IMR-90 (cell line): ENCODE results near the gene AUTS2. TPM values are rescaled to one million over a fixed set of nuclear protein-coding genes. Genes with fewer than 3 reads are reported as not detected.

Source experiments
- ATAC-seq: fragments of 200-7000 bp; cut with Tn5 transposase; 2 replicates; pipeline ENCODE4 v1.9.1; 2020; ENCODE audit warnings: low read depth, mild to moderate bottlenecking, moderate library complexity
- BruUV-seq: library from RNA; stranded (reverse); fragments of 400-500 nt; replicated peaks from 2 replicates; lab custom pipeline; 2021; lab: Mats Ljungman, UMichigan
- CTCF ChIA-PET: fragments of 300-600 bp; formaldehyde crosslinking; extraction: SDS; loops from one replicate; lab custom pipeline; 2021; ENCODE audit warnings: antibody characterized with exemption; lab: Yijun Ruan, JAX
- POLR2A ChIA-PET: fragments of 300-600 bp; sonication (Branson Sonifier 250); formaldehyde crosslinking; loops from one replicate; lab custom pipeline; 2022; ENCODE audit warnings: antibody characterized with exemption; ENCODE audit not compliant: unreplicated experiment; lab: Charles Lee
- DNase-seq: peaks from one replicate; pipeline ENCODE4 v3.0.0; 2013
- H2AFZ ChIP-seq: replicated peaks from 2 replicates; pipeline ENCODE3; 2013; ENCODE audit warnings: low read length, mild to moderate bottlenecking; ENCODE audit not compliant: poor library complexity
- H2AK5ac ChIP-seq: 2 replicates; pipeline ENCODE4 v1.6.1; 2013; ENCODE audit warnings: low read depth, low read length, inconsistent platforms
- H2AK9ac ChIP-seq: replicated peaks from 2 replicates; pipeline ENCODE3; 2013; ENCODE audit warnings: mild to moderate bottlenecking, low read depth, low read length, moderate library complexity; ENCODE audit not compliant: poor library complexity
- H2BK120ac ChIP-seq: 2 replicates; pipeline ENCODE4 v1.6.1; 2013; ENCODE audit warnings: low read depth, low read length, inconsistent platforms
- H2BK15ac ChIP-seq: 3 replicates; pipeline ENCODE4 v1.6.1; 2013; ENCODE audit warnings: low read depth, low read length, inconsistent platforms
- H2BK20ac ChIP-seq: 2 replicates; pipeline ENCODE4 v1.6.1; 2013; ENCODE audit warnings: low read depth, mild to moderate bottlenecking, inconsistent platforms, low read length, moderate library complexity
- H2BK5ac ChIP-seq: 2 replicates; pipeline ENCODE4 v1.6.1; 2013; ENCODE audit warnings: mild to moderate bottlenecking, low read depth, low read length, inconsistent platforms; ENCODE audit not compliant: poor library complexity, severe bottlenecking
- H3K14ac ChIP-seq: replicated peaks from 2 replicates; pipeline ENCODE4 v1.6.1; 2013; ENCODE audit warnings: low read depth, low read length, inconsistent platforms
- H3K18ac ChIP-seq: 2 replicates; pipeline ENCODE4 v1.6.1; 2013; ENCODE audit warnings: low read depth, low read length, control low read depth
- H3K23ac ChIP-seq: 2 replicates; pipeline ENCODE4 v1.6.1; 2013; ENCODE audit warnings: low read depth, low read length, inconsistent platforms
- H3K27ac ChIP-seq: 2 replicates; pipeline ENCODE4 v1.5.1; 2013; ENCODE audit warnings: mild to moderate bottlenecking, control low read depth, low read length; ENCODE audit not compliant: insufficient read depth
- H3K27me3 ChIP-seq: 2 replicates; pipeline ENCODE4 v1.6.1; 2013; ENCODE audit warnings: low read length; ENCODE audit not compliant: control insufficient read depth, insufficient read depth
- H3K36me3 ChIP-seq: 2 replicates; pipeline ENCODE4 v1.6.1; 2013; ENCODE audit warnings: low read length, mixed read lengths; ENCODE audit not compliant: control insufficient read depth, insufficient read depth
- H3K4ac ChIP-seq: 2 replicates; pipeline ENCODE4 v1.6.1; 2013; ENCODE audit warnings: low read depth, low read length, inconsistent platforms
- H3K4me1 ChIP-seq: 2 replicates; pipeline ENCODE4 v1.6.1; 2013; ENCODE audit warnings: low read length, mixed read lengths; ENCODE audit not compliant: control insufficient read depth, insufficient read depth
- H3K4me2 ChIP-seq: 2 replicates; pipeline ENCODE4 v1.6.1; 2013; ENCODE audit warnings: low read depth, mild to moderate bottlenecking, control low read depth, low read length, moderate library complexity
- H3K4me3 ChIP-seq: 2 replicates; pipeline ENCODE4 v1.5.1; 2013; ENCODE audit warnings: low read depth, mild to moderate bottlenecking, control low read depth, low read length, moderate library complexity; ENCODE audit not compliant: insufficient read depth
- H3K56ac ChIP-seq: 2 replicates; pipeline ENCODE4 v1.6.1; 2013; ENCODE audit warnings: low read length, inconsistent platforms; ENCODE audit not compliant: insufficient read depth; ENCODE audit errors: extremely low read depth
- H3K79me1 ChIP-seq, 2 experiments: 2 replicates each; pipeline ENCODE4 v1.6.1; 2013; ENCODE audit warnings: low read length in 2 of 2, inconsistent platforms in 1 of 2, low read depth in 1 of 2
- H3K9ac ChIP-seq: 2 replicates; pipeline ENCODE4 v1.6.1; 2013; ENCODE audit warnings: low read depth, low read length, control low read depth
- H3K9me1 ChIP-seq: 2 replicates; pipeline ENCODE4 v1.6.1; 2013; ENCODE audit warnings: low read length, inconsistent platforms; ENCODE audit not compliant: insufficient read depth
- H3K9me3 ChIP-seq: 2 replicates; pipeline ENCODE4 v1.6.1; 2013; ENCODE audit warnings: low read length; ENCODE audit not compliant: control insufficient read depth, insufficient read depth
- H4K20me1 ChIP-seq: 2 replicates; pipeline ENCODE4 v1.6.1; 2013; ENCODE audit warnings: low read length, inconsistent platforms; ENCODE audit not compliant: insufficient read depth
- H4K5ac ChIP-seq: 2 replicates; pipeline ENCODE4 v1.6.1; 2013; ENCODE audit warnings: mild to moderate bottlenecking, low read depth, low read length, control low read depth
- H4K8ac ChIP-seq, 2 experiments: 2 replicates each; pipeline ENCODE4 v1.6.1; 2013; ENCODE audit warnings: low read depth in 2 of 2, low read length in 2 of 2, control low read depth in 1 of 2, inconsistent platforms in 1 of 2
- H4K91ac ChIP-seq: 2 replicates; pipeline ENCODE4 v1.6.1; 2013; ENCODE audit warnings: low read depth, low read length, inconsistent platforms; ENCODE audit not compliant: insufficient read depth
- BHLHE40 ChIP-seq: fragments of 150-350 bp; IDR thresholded peaks from 2 replicates; pipeline ENCODE4 v1.6.1; 2016; ENCODE audit warnings: mild to moderate bottlenecking, low read depth, low read length
- CEBPB ChIP-seq: IDR thresholded peaks from 2 replicates; pipeline ENCODE4 v1.6.1; 2012; ENCODE audit warnings: low read depth, low read length, improper control_type of control experiment
- CHD1 ChIP-seq: IDR thresholded peaks from 2 replicates; pipeline ENCODE4 v1.6.1; 2012; ENCODE audit warnings: low read depth, low read length, improper control_type of control experiment
- CTCF ChIP-seq: conservative IDR thresholded peaks from 2 replicates; pipeline ENCODE4 v1.5.1; 2012; ENCODE audit warnings: mild to moderate bottlenecking, low read depth, low read length, improper control_type of control experiment
- FOS ChIP-seq: fragments of 150-350 bp; IDR thresholded peaks from 2 replicates; pipeline ENCODE4 v1.6.1; 2016; ENCODE audit warnings: low read depth, low read length
- MAFK ChIP-seq: IDR thresholded peaks from 2 replicates; pipeline ENCODE4 v1.6.1; 2012; ENCODE audit warnings: low read depth, low read length, improper control_type of control experiment
- MAZ ChIP-seq: IDR thresholded peaks from 2 replicates; pipeline ENCODE4 v1.6.1; 2012; ENCODE audit warnings: low read depth, mild to moderate bottlenecking, low read length, improper control_type of control experiment, moderate library complexity, borderline replicate concordance
- MXI1 ChIP-seq: IDR thresholded peaks from 2 replicates; pipeline ENCODE4 v1.6.1; 2012; ENCODE audit warnings: low read depth, mild to moderate bottlenecking, low read length, moderate library complexity, borderline replicate concordance
- NFE2L2 ChIP-seq: fragments of 150-350 bp; IDR thresholded peaks from 2 replicates; pipeline ENCODE4 v1.6.1; 2016; ENCODE audit warnings: low read depth, mild to moderate bottlenecking, low read length
- POLR2A ChIP-seq: IDR thresholded peaks from 2 replicates; pipeline ENCODE4 v1.6.1; 2012; ENCODE audit warnings: mild to moderate bottlenecking, low read depth, low read length
- RAD21 ChIP-seq: IDR thresholded peaks from 2 replicates; pipeline ENCODE4 v1.6.1; 2012; ENCODE audit warnings: low read length, improper control_type of control experiment
- RFX5 ChIP-seq: IDR thresholded peaks from 2 replicates; pipeline ENCODE4 v1.8.0; 2012; ENCODE audit warnings: low read depth, mild to moderate bottlenecking, low read length, moderate library complexity
- SMC3 ChIP-seq: fragments of 150-350 bp; IDR thresholded peaks from 2 replicates; pipeline ENCODE4 v1.6.1; 2016; ENCODE audit warnings: low read depth, mild to moderate bottlenecking, antibody characterized with exemption, low read length, moderate library complexity
- WGBS, 2 experiments: methylation state at CpG; one replicate each; pipeline versions ENCODE4 v1.1.5 to v1.1.7; 2013; ENCODE audit warnings: missing lambda C conversion rate in 2 of 2; ENCODE audit not compliant: insufficient read length in 1 of 2; ENCODE audit errors: extremely low coverage in 2 of 2; 5-methylcytosine and 5-hydroxymethylcytosine counted together
- dilution Hi-C: fragments of 300-500 bp; cut with HindIII; formaldehyde crosslinking; loops from one replicate; pipeline ENCODE4 v1.14.3; 2018; ENCODE audit warnings: low sequenced_read_pairs; ENCODE audit not compliant: unreplicated experiment
- in situ Hi-C: fragments of 300-500 bp; cut with MboI; formaldehyde crosslinking; loops from 3 replicates; pipeline ENCODE4 v1.14.3; 2019; ENCODE audit warnings: low sequenced_read_pairs, inconsistent platforms, mixed read lengths
- intact Hi-C: fragments of 100-400 bp; cut with micrococcal nuclease; formaldehyde crosslinking; loops from 2 replicates; pipeline ENCODE4 v1.10.0; 2022
- polyA plus RNA-seq, 3 experiments: library from polyadenylated mRNA; depleted of rRNA; stranded (reverse); fragments of >200 nt; gene quantifications; 2 replicates each; pipeline ENCODE4 v1.2.3, GENCODE V29; 2012; ENCODE audit warnings: low replicate concordance in 1 of 3
- total RNA-seq: library from RNA; depleted of rRNA; stranded (reverse); fragments of >200 nt; gene quantifications from 2 replicates; pipeline ENCODE4 v1.2.3, GENCODE V29; 2012
- TF ChIP-seq, protein P1 (sequence below): fragments of 150-350 bp; IDR thresholded peaks from 2 replicates; pipeline ENCODE4 v1.6.1; 2016; ENCODE audit warnings: low read depth, mild to moderate bottlenecking, low read length, moderate library complexity, borderline replicate concordance
- TF ChIP-seq, protein P2 (sequence below): fragments of 150-350 bp; IDR thresholded peaks from 2 replicates; pipeline ENCODE4 v1.6.1; 2017; ENCODE audit warnings: mild to moderate bottlenecking, antibody characterized with exemption, low read length, low read depth

Gene AUTS2
- total and polyA plus RNA-seq, 2 of the 4 experiments (the other 2 are of a cell fraction), result 0.90 to 3.0 TPM

GRCh38 chr7:70486977-70487376 is 888.7 kb downstream of the AUTS2 start:
- Histone ChIP-seq H4K91ac (no peak overlapping the region), H4K20me1 (no peaks in the 10 kb centered on the region), H3K4me2 (no peak overlapping the region), H3K23ac (no peak overlapping the region), H3K56ac (no peak overlapping the region), H3K27me3 (no peaks in the 10 kb centered on the region), H2BK20ac (no peak overlapping the region), H3K4me3 (no peak overlapping the region), H3K18ac (no peak overlapping the region), H3K4me1 (no peaks in the 10 kb centered on the region), H4K8ac (no peak overlapping the region), H2BK5ac (no peak overlapping the region), H2BK15ac (no peak overlapping the region), H3K14ac (no peak overlapping the region), H2BK120ac (no peak overlapping the region), H3K27ac (no peak overlapping the region), H3K9ac (no peak overlapping the region), H4K5ac (no peak overlapping the region), H3K9me1 (no peaks in the 10 kb centered on the region), H2AFZ (no peak overlapping the region), H3K4ac (no peak overlapping the region), H3K9me3 (no peaks in the 10 kb centered on the region), H2AK5ac (no peak overlapping the region), H3K79me1 (no peaks in the 10 kb centered on the region), H3K36me3 (no peaks in the 10 kb centered on the region), H2AK9ac (no peak overlapping the region)
- no peak for ATAC-seq
- DNase-seq, result no peak
- intact Hi-C loops, result no loop called here
- BruUV-seq, result no TSS peak
- dilution Hi-C loops, result no loop called here
- TF ChIP-seq CTCF (no peak), RFX5 (no peak), MAFK (no peak), SMC3 (no peak), BHLHE40 (no peak), POLR2A (no peak), NFE2L2 (no peak), MAZ (no peak), FOS (no peak), CHD1 (no peak), RAD21 (no peak), CEBPB (no peak), MXI1 (no peak)
- TF ChIP-seq, protein P1, sequence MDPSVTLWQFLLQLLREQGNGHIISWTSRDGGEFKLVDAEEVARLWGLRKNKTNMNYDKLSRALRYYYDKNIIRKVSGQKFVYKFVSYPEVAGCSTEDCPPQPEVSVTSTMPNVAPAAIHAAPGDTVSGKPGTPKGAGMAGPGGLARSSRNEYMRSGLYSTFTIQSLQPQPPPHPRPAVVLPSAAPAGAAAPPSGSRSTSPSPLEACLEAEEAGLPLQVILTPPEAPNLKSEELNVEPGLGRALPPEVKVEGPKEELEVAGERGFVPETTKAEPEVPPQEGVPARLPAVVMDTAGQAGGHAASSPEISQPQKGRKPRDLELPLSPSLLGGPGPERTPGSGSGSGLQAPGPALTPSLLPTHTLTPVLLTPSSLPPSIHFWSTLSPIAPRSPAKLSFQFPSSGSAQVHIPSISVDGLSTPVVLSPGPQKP, result no peak
- TF ChIP-seq, protein P2, sequence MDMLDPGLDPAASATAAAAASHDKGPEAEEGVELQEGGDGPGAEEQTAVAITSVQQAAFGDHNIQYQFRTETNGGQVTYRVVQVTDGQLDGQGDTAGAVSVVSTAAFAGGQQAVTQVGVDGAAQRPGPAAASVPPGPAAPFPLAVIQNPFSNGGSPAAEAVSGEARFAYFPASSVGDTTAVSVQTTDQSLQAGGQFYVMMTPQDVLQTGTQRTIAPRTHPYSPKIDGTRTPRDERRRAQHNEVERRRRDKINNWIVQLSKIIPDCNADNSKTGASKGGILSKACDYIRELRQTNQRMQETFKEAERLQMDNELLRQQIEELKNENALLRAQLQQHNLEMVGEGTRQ, result no peak
- CTCF ChIA-PET, result no interaction called here
- WGBS, 2 experiments, result no CpG with 5 or more reads among the region's 7 CpGs
- POLR2A ChIA-PET, result no interaction called here
- in situ Hi-C loops, result no loop called here
